Ammon's horn (tissue), 1 donor: ENCODE data around the gene ATOH8.

Experiments used
- DNase-seq: peaks from one replicate; pipeline ENCODE4 v3.0.0-alpha.2; 2016; ENCODE audit warnings: low spot score

The ATOH8 gene

DNA sequence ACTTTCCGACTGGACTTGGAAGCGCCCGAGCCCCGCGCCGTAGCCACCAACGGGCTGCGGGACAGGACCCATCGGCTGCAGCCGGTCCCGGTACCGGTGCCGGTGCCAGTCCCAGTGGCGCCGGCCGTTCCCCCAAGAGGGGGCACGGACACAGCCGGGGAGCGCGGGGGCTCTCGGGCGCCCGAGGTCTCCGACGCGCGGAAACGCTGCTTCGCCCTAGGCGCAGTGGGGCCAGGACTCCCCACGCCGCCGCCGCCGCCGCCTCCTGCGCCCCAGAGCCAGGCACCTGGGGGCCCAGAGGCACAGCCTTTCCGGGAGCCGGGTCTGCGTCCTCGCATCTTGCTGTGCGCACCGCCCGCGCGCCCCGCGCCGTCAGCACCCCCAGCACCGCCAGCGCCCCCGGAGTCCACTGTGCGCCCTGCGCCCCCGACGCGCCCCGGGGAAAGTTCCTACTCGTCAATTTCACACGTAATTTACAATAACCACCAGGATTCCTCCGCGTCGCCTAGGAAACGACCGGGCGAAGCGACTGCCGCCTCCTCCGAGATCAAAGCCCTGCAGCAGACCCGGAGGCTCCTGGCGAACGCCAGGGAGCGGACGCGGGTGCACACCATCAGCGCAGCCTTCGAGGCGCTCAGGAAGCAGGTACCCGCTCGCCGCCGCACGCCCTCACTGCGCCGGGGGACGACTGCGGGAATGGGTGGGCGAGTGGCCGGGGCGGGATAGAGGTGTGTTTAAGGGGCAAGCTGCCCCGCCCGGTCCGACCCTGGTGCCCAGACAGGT lies 713 bp downstream of the ATOH8 start:
- DNase-seq: no peak

DNA sequence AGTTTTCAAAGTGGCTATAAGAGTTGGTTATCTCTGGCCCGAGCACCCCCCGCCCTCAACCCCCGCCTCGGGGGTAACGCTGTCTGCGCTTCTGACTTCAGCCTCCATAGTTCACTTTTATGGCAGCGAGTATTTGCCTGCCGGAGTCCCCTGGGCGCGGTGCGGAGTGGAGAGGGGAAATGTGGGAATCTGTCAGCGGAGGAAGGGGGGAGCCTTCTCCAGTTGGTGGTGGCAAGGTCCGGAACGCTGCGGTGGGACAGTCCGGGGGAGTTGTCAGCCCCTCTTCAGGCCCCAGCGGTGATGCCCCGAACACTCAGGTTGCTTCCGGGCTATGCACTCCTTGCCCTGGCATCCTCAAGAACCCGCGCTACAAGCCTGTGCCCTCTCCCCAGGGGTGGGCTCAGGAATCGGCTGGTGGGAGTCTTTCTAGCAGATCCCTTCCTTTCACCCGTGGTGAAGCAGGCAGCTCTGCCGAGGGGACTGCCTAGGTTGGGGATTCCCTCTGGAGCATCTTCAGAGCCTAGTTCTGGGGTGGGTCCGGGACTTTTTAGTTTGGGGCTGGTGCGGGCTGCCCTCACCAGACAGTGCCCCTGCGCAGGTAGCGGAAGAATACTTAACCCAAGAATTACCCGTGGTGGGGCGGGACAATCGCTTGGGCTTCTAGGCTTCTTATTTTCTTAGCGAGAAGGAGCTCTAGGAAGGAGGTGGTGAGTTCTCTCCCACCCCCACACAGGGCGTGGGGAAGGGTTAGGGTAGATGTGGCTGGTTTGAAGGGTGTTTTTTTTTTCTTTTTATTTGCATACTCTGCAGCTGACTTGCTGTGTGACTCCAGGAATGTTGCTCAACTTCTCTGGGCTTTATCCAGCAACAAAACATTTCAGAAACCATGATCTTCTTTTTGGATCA lies 1.6 kb downstream of the ATOH8 start:
- no peak for DNase-seq

DNA sequence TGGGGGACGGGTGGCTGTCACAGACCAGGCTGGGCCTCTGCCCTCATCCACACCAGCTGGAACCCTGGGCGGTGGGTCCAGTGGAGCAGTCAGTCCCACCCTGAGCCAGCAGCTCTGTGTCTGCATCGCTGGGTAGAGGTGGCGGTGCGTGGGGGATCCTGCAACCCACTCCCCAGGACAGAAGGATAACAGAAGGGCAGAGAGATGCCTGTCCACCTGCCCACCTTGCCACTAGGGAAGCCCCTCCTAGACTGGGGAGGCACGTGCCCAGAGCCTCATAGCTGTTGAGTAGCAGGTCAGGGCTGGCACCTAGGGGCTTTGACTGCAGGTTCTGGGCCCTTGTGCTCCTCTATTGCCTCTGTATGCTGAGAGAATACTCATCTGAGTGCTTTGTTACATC lies 2.4 kb downstream of the ATOH8 start:
- no peak for DNase-seq

DNA sequence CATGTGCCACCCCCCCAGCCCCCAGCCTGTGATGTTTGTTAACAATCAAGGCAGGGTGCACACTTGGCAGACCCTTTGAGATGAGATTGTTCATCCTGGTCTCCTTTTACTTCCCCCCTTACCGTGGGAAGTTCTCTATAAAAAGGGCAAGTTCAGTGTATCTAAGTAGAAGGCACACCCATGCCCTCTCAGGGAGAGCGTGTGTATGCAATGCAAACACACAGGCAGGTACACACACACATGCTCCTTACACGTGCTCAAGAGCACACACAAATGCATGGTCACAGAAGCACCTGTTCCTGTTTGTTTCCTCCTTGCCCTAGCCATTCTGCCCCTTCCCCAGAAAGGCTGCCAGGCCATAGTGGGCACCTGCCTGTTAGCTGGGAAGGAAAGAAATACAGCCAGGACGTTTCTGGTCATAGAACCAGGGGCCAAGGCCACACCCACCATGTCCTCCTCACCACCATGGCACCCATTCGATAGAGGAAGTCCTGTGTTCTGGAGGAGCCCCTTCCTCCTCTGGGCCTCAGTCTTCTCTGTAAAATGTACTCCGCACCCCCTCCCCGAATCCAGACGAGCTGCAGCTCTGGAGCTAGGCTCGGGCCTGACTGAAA lies 3.1 kb downstream of the ATOH8 start:
- no peak for DNase-seq

DNA sequence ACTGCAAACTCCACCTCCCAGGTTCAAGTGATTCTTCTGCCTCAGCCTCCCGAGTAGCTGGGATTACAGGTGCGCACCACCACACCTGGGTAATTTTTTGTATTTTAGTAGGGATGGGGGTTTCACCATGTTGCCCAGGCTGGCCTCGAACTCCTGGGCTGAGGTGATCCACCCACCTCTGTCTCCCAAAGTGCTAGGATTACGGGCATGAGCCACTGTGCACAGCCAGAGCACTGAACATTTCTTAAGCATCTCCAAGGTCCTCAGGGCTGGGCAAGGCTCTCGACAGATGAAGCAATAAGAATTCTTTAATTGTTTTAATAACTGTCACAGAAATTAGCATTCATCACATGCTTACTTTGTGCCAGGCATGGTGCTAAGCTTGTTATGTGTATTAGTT lies 4.1 kb downstream of the ATOH8 start:
- DNase-seq: no peak

DNA sequence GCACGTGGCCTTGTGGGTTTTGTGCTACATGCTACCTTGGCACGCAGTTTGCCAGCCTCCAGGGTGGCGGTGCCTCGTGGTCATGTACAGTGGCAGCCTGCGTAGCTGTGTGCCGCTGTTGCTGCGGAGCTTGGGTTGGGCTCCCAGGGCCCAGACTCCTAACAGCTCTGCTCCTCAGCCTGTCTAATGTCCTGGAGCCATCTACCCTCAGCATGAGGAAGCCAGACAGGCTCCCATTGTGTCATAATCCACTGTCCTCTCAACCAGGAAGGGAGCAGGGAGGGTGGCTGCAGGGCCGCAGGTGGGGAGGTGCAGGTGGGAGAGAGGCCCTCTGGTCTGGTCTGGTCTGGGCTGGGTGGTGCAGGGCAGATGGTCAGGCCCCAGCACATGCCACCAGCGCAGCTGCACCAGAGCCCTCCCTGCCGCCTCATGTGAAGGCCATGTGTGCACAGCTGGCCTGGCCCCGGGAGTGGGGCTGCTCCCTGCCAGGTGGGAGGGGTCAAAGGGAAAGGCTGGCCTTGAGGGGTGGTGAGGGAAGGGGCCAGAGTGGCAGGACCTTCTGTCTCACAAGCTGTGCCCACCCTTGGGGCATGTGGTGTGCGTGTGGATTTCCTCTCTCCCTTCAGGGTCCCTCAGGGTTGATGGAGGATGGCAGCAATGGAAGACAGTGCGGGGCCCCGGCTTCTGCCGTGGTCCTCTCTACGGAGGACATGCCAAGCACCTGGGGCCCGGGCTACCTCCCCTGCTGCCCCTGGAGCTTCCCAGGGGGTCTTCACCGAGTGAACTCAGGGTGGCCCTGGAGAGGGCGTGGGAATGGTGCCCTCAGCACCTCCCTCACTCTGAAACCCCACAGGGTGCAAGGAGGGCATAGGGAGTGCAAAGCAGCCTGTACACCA lies 4.8 kb downstream of the ATOH8 start:
- no peak for DNase-seq

DNA sequence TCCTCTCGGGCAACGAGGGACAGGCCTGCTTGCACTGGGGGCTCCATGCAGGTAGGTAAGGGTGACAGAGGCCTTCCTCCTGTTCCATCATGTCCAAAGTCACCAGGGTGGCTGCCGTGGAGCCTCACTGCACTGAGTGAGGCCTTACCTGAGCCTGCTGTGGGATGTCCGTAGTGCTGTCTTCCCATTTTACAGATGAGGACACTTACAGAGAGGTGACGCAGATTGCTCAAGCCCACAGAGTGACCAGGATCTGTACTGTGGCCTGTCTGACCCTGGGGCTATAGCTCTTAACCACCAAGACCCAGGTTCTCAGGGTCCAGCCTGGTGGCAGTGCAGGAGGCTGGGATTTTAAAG lies 5.4 kb downstream of the ATOH8 start:
- DNase-seq: no peak

DNA sequence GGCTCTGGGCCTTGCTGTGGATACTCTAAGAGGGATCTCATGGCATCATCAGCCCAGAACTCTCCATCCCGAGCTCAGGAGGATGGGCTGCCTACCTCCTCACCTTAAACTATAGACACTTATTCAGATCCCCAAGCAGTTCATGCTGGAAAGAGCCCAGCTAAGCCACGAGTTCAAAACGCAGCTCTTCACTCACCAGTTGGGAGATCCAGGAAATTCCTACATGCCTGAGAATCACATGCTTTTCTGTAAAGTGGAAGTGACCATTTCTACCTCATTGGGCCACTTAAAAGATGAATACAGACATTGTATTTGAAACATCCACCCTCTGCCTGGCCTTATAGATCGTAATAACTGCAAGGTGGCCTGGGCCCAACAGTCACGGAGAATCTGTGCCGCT lies 6.6 kb downstream of the ATOH8 start:
- DNase-seq: no peak

DNA sequence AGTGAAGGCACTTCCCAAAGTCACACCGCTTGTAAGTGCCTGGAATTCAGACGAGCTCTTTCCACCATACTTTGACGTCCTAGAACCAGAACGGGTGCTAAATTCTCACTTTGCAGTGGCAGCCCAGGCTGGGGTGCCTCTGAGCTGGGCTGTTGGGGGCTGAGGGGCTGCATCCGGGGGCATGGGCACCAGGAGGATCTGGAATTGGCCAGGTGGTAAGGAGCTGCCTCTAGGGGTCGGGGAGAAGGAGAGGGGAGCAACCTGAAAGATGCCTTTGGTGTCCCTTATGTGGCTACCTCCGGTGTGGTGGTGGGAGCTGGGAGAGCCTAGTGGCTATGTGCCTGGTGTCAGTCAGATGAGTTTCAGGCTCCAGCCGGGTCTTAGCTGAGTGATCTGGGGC lies 7.1 kb downstream of the ATOH8 start:
- no peak for DNase-seq

DNA sequence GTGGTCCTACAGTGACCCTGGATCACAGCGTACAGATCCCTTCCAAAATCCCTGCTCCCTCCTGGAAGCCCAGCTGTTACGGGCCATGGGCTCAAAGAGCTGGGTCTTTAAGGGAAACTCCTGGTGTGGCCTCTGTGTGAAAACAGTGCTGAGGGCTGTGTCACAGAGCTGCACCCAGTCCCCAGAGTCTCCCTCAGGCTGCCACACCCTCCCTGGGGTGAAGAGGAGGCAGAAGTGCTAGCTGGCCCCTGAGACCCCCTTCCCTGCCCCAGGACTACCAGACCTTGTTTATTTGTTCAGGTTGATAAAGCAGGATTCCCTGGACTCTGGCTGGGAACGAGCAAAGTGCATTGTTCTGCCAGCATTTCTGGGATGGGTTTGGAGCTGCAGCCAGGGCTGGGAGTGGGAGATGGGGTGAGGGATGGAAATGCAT lies 7.7 kb downstream of the ATOH8 start:
- DNase-seq: no peak

DNA sequence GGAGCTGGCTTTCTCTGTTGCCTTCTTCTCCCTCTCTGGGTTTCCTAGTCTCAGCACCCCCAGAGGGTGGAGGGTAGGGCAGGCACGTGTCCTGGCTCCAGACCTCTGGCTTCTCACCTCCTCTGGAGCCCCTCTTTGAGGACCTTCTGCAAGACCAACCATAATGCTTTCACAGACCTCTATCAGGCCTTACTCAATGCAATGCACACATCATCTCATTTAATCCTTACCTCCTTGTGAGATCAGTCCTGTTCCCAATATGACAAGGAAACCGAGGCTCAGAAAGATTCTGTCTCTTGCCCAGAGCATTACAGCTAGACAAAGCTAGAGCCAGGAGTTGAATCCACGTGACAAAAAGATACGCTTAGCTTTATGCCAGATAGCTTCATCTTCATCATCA lies 8.2 kb downstream of the ATOH8 start:
- no peak for DNase-seq

DNA sequence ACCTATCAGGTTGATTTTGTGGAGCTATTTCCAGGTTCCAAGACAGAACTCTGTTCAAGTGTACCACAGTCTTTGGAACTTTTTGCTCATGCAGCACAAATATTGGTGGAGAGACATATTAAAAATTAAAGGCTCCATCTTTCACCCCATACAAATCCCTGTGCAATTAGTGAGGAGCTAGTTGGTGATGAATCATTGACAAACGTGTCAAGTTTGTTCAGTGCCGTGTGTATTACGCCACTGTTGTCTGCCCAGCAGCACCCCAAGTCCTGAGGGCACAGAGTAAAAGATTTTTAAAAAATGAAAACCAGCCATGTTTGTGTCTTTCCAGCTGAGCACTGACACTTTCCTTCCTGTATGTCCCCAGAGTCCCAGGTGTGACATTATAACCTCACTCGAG lies 9.3 kb downstream of the ATOH8 start:
- no peak for DNase-seq

DNA sequence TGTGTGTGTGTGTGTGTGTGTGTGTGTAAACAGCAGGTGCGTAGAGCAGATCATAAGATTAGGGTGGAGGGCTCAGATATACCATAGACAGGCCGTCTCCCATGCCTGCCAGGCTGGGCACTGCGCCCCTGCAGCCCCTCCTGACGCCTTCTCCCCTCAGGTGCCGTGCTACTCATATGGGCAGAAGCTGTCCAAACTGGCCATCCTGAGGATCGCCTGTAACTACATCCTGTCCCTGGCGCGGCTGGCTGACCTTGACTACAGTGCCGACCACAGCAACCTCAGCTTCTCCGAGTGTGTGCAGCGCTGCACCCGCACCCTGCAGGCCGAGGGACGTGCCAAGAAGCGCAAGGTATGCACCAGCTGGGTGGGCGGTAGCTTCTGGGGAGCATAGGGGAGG lies 10.0 kb downstream of the ATOH8 start:
- DNase-seq: no peak

DNA sequence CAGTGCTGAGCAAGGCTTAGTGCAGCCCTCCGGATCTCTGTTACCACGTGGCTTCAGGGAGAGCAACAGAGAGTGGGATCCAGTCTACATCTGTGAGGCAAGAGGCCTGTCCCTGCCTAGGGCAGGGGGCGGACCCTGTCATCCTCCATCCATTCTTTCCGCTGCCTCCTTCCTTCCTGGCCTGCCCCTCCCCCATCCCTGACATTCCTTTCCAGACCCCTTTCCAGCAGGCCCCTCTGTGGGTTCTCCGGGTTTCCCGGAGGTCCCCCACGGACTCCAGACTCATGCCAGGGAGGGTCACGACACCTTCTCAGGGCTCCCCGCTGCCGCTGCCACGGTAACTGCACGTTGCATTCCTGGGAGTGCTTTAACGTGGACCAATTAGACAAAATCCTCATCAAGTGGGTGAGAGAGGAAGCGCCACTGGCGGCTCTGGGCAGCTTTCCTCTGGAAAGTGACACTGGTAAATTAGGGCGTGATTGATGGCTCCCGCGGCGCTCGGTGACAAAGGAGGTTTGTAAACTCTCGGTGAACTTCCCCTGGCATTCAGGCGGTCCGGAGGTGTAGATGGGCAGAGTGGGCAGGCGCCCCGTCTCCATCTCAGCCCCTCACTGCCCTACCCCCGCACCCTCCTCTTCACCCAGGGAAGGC lies 11.4 kb downstream of the ATOH8 start:
- DNase-seq: no peak

DNA sequence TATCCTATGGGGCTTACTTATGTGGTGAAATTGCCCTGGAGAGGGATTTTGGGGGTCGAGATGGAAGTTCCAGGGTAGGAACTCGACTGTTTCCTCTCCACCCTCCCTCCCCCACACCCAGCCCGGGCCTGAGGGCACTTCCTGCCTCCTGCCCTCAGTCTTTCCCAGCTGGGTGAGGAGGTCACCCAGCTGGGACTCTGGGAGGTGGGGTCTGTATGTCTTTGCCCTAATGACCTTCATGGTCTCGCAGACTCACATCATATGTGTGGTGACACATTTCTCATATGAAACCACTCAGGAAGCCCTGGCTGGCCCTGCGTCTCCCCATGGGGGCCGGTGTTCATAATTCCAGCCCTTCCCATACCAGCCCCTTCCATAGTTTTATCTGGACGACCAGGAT lies 12.4 kb downstream of the ATOH8 start:
- no peak for DNase-seq

DNA sequence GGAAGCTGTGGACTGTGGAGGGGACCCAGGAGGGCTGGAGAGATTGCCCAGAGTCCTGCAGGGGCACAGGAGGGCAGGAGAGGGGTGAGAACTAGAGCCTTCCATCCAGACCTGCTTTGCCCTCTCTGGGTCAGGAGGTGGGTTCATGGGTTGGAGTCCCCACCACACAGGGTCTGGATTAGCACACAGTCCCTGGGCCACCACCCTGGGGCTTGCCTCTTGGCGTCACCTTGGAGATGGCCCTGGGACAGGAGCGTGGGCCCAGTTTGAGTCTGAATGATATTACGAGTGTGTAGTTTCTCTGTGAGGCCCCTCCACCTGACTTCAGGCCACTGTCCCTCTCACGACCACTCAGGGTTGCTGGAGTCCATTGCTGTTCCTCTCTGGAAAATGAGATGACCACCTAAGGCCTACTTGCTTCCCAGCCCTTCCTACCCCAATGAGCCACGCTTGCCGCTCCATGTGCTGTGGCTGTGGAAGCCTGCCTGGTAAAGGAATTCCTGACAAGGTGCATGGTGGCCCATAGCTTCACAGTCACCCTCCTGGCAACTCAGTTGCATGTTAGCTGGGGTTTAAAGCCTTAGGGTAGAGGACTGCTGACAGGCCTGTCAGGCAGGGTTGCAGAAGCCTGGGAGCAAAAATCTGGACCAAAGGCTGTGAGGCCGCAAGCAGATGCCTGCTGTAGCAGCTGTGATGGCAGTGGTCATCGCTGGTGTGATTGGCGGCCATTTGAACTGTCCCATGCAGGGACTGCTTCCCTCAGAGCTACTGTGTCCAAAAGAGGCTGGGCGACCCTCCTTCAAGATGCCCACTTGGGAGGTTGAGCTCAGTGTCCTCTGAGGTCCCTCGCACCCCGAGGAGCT lies 14.2 kb downstream of the ATOH8 start:
- DNase-seq: no peak

DNA sequence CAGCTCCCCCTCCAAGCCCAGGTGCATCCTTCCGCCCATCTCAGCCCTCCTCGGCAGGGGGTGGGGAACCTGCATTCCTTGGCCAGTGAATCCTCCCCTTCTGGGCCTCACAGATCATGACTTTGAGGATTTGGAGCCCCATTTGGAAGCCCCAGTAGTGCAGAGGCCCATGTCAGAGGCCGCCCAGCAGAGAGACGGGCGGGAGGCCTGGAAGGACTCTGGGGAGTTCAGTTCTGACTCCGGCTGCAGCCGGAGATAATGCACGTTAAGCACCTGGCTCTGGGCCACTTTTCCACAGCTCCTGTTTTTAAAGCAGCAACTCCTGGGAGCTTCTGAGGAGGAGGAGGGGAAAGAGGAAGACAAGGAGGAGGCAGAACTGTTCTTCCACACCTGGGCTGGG lies 14.9 kb downstream of the ATOH8 start:
- no peak for DNase-seq

DNA sequence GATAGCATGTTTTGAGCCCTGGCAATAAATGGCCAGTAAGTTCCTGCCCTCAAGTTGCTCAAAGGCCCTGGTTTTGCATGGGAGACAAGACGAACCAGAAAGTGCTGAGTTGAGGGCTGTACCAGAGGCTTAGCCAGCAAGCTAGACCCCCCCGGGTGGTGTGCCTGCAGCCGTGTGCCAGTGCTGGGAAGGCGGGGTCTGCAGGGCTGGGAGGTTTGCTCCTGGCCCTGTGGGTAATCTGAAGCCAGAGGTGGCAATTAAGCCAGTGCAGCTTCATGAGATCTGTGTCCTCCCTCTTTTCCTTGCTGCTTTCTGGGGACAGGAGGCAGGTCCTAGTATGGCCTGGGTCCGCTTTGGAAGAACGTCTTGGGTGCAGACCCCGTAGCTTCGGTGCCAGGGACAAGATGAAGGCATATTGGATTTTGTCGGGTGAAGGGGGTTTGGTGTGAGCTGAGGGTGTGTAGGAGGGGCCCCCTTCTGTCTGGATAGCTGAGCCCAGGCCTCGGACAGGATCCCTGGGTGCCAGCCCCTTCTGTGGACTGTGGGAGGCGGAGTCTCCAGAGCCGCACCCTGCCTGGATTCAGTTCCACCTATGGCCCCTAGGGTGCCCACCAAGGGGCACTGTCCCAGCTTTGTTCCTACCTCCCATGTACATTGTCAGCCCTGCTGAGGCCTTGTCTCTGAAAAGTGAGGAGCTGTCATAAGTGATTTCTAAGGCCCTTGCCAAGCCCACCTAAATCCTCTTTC lies 15.6 kb downstream of the ATOH8 start:
- DNase-seq: no peak

DNA sequence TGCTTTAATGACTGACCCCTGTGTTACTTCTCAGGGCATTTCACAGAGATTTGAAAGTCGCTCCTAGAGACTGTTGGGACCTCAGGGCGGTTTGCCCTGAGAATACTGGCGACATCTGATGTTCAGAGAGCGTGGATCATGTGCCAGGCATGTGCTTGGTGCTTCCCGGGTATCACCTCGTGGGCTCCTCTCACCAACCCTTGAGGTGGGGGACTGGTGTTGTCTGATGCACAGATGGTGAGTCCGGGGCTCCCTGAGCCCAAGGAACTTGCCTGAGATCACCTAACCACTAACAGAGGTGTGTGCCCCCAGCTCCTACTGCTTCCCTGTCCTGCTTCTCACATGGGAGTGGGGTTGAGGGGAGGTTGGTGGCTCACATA lies 16.2 kb downstream of the ATOH8 start:
- DNase-seq: no peak

DNA sequence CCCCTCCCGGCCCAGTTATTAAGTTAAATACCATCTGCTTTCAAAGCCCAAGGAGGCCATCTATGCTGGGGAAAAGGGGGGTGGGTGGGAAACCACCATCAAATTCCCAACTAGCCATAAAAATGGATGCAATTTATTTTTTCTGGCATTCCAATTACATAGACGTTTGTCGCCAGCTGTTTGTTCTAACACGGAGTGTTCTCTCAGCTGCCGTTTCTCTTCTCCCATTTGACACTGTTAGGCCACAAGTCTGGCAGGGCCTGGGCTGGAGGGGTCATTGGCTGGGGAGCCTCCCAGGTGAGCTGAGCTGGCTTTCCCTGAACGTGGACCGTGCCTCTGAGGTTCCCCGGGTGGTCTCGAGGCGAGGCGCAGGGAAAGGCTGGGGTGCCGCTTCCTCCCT lies 16.6 kb downstream of the ATOH8 start:
- no peak for DNase-seq
